Astrocyte (in vitro differentiated cells and primary cell): ENCODE data around the gene PGPEP1.

Source experiments
- CTCF ChIP-seq: IDR thresholded peaks from 2 replicates; pipeline ENCODE4 v1.5.1; 2011; ENCODE audit warnings: low read depth, mild to moderate bottlenecking, inconsistent platforms, low read length, moderate library complexity; ENCODE audit not compliant: insufficient read depth
- EZH2 ChIP-seq: IDR thresholded peaks from 2 replicates; pipeline ENCODE4 v1.6.1; 2012; ENCODE audit warnings: mild to moderate bottlenecking, low read length, inconsistent platforms; ENCODE audit not compliant: insufficient read depth

GRCh38 chr19:18364826-18365528 lies 24.6 kb downstream of the PGPEP1 start:
- TF ChIP-seq EZH2 = no peak
- no peak for TF ChIP-seq CTCF
